GM23248 (cell line): ENCODE measurements around the gene RNF130.

Source experiments
- EZH2 ChIP-seq: fragments of 200-600 bp; sonication (generic); IDR thresholded peaks from 2 replicates; pipeline ENCODE4 v1.6.1; 2018; ENCODE audit warnings: antibody characterized with exemption, mild to moderate bottlenecking; ENCODE audit not compliant: insufficient read depth, poor library complexity, severe bottlenecking
- EZH2phosphoT487 ChIP-seq: fragments of 200-600 bp; sonication (generic); IDR thresholded peaks from 2 replicates; pipeline ENCODE4 v1.6.1; 2018; ENCODE audit warnings: antibody characterized with exemption, moderate library complexity, mild to moderate bottlenecking, low read depth; ENCODE audit not compliant: insufficient read depth

GRCh38 chr5:180046656-180047055 lies 24.9 kb downstream of the RNF130 start:
- no peak for TF ChIP-seq EZH2phosphoT487
- no peak for TF ChIP-seq EZH2
